IMR-90 (cell line): Measurements from ENCODE around the gene ACY1.

ENCODE experiments used
- CTCF ChIP-seq: conservative IDR thresholded peaks from 2 replicates; pipeline ENCODE4 v1.5.1; 2012; ENCODE audit warnings: mild to moderate bottlenecking, low read depth, low read length, improper control_type of control experiment
- MAFK ChIP-seq: IDR thresholded peaks from 2 replicates; pipeline ENCODE4 v1.6.1; 2012; ENCODE audit warnings: low read depth, low read length, improper control_type of control experiment
- MAZ ChIP-seq: IDR thresholded peaks from 2 replicates; pipeline ENCODE4 v1.6.1; 2012; ENCODE audit warnings: low read depth, mild to moderate bottlenecking, low read length, improper control_type of control experiment, moderate library complexity, borderline replicate concordance
- MXI1 ChIP-seq: IDR thresholded peaks from 2 replicates; pipeline ENCODE4 v1.6.1; 2012; ENCODE audit warnings: low read depth, mild to moderate bottlenecking, low read length, moderate library complexity, borderline replicate concordance
- RCOR1 ChIP-seq: IDR thresholded peaks from 2 replicates; pipeline ENCODE4 v1.6.1; 2012; ENCODE audit warnings: mild to moderate bottlenecking, low read length, improper control_type of control experiment; ENCODE audit not compliant: insufficient replicate concordance
- RFX5 ChIP-seq: IDR thresholded peaks from 2 replicates; pipeline ENCODE4 v1.8.0; 2012; ENCODE audit warnings: low read depth, mild to moderate bottlenecking, low read length, moderate library complexity
- SMC3 ChIP-seq: fragments of 150-350 bp; IDR thresholded peaks from 2 replicates; pipeline ENCODE4 v1.6.1; 2016; ENCODE audit warnings: low read depth, mild to moderate bottlenecking, antibody characterized with exemption, low read length, moderate library complexity

GRCh38 chr3:51994530-51994929, 11.2 kb downstream of the ACY1 start:
- TF ChIP-seq CTCF (no peak), RCOR1 (no peak), RFX5 (no peak), MXI1 (no peak), MAFK (no peak), MAZ (no peak), SMC3 (no peak)
